ENCODE data around the gene RETREG1. TPM values are rescaled to one million over a fixed set of nuclear protein-coding genes. Genes with fewer than 3 reads are reported as not detected.
A peak's percentile ranks its signal among the peaks of the same experiment; 100 is the strongest.

Gene RETREG1
- total RNA-seq (ENCODE audit: low replicate concordance): 0.99 and 3.0 TPM in 2 replicates

- no peak within 1 kb of the TSS for H3K9ac ChIP-seq
- H3F3A ChIP-seq (ENCODE audit: low read depth): peaks cover 4% of the 10 kb centered on the region
- no peaks in the 10 kb centered on the region for H3K9me3 Mint-ChIP-seq
- peak; percentile 70 for DNase-seq (ENCODE audit: low spot score)
- peak within 1 kb of the TSS; percentile 89 for H3K4me3 Mint-ChIP-seq
- H3K36me3 Mint-ChIP-seq: no peaks in the 10 kb centered on the region
- peak within 1 kb of the TSS; percentile 84 for H3K4me3 ChIP-seq
- peaks cover 21% of the 10 kb centered on the region for H3K27me3 Mint-ChIP-seq (ENCODE audit: insufficient read depth, low read depth)
- H3K27ac ChIP-seq: no peak within 1 kb of the TSS
- no peaks in the 10 kb centered on the region for H3K79me2 ChIP-seq (ENCODE audit: low read depth)
- peaks cover 13% of the 10 kb centered on the region for H3K4me1 ChIP-seq
- TF ChIP-seq CTCF (IDR thresholded peaks at IDR 0.05) (no peak), EZH2phosphoT487 (IDR thresholded peaks at IDR 0.05) (peak; percentile 57), EZH2 (IDR thresholded peaks at IDR 0.05) (peak; percentile 56)
- no peaks in the 10 kb centered on the region for H3K36me3 ChIP-seq
- peaks cover 11% of the 10 kb centered on the region for H3K4me1 Mint-ChIP-seq
- peaks cover 54% of the 10 kb centered on the region for H3K27me3 ChIP-seq
- peak within 1 kb of the TSS; percentile 64 for H3K27ac Mint-ChIP-seq
- H3K9me3 ChIP-seq (ENCODE audit: low read depth): no peaks in the 10 kb centered on the region
- H2AFZ ChIP-seq (replicated peaks): peak within 1 kb of the TSS; percentile 99
- H3K4me2 ChIP-seq: peak within 1 kb of the TSS; percentile 88
- no peaks in the 10 kb centered on the region for H4K20me1 ChIP-seq (ENCODE audit: low read depth)
Observed at GRCh38 chr5:16616536-16617273, at the start of gene RETREG1. Gene RETREG1, minus strand, starts transcription at chr5:16616997. Its CDS starts 26 bp downstream, at chr5:16616971.

GRCh38 chr5:16666130-16666882, 49.5 kb upstream of the RETREG1 start:
- DNase-seq (ENCODE audit: low spot score): no peak

GRCh38 chr5:16665601-16666000, 48.8 kb upstream of the RETREG1 start:
- Mint-ChIP-seq H3K27ac (no peak overlapping the region), H3K4me1 (peaks cover 7% of the 10 kb centered on the region), H3K9me3 (no peaks in the 10 kb centered on the region), H3K27me3 (ENCODE audit: insufficient read depth, low read depth) (peaks cover 4% of the 10 kb centered on the region), H3K4me3 (no peak overlapping the region), H3K36me3 (peaks cover 32% of the 10 kb centered on the region)
- no peak overlapping the region for H3K9ac ChIP-seq
- H3F3A ChIP-seq (ENCODE audit: low read depth): no peaks in the 10 kb centered on the region
- H3K4me3 ChIP-seq: no peak overlapping the region
- TF ChIP-seq CTCF (IDR thresholded peaks at IDR 0.05): no peak
- no peak for TF ChIP-seq EZH2phosphoT487 (IDR thresholded peaks at IDR 0.05)
- no peaks in the 10 kb centered on the region for H3K4me1 ChIP-seq
- H3K79me2 ChIP-seq (ENCODE audit: low read depth): no peaks in the 10 kb centered on the region
- no peak overlapping the region for H2AFZ ChIP-seq (replicated peaks)
- DNase-seq (ENCODE audit: low spot score): no peak
- peaks cover 9% of the 10 kb centered on the region for H4K20me1 ChIP-seq (ENCODE audit: low read depth)
- H3K36me3 ChIP-seq: peaks cover 8% of the 10 kb centered on the region
- no peaks in the 10 kb centered on the region for H3K9me3 ChIP-seq (ENCODE audit: low read depth)
- no peaks in the 10 kb centered on the region for H3K27me3 ChIP-seq
- no peak overlapping the region for H3K27ac ChIP-seq
- no peak overlapping the region for H3K4me2 ChIP-seq

More at GRCh38 chr5:16666130-16666882, 49.5 kb upstream of the RETREG1 start:
- no peaks in the 10 kb centered on the region for H3K9me3 Mint-ChIP-seq
- peaks cover 7% of the 10 kb centered on the region for H3K4me1 Mint-ChIP-seq
- H3K9ac ChIP-seq: no peak overlapping the region
- H3K27ac Mint-ChIP-seq: no peak overlapping the region
- H3K36me3 Mint-ChIP-seq: peaks cover 36% of the 10 kb centered on the region
- H3F3A ChIP-seq (ENCODE audit: low read depth): no peaks in the 10 kb centered on the region
- H3K4me3 Mint-ChIP-seq: no peak overlapping the region
- H3K27me3 ChIP-seq: no peaks in the 10 kb centered on the region
- no peak overlapping the region for H3K4me2 ChIP-seq
- H4K20me1 ChIP-seq (ENCODE audit: low read depth): peaks cover 9% of the 10 kb centered on the region
- no peak overlapping the region for H3K4me3 ChIP-seq
- H3K27ac ChIP-seq: no peak overlapping the region
- H3K4me1 ChIP-seq: no peaks in the 10 kb centered on the region
- no peaks in the 10 kb centered on the region for H3K79me2 ChIP-seq (ENCODE audit: low read depth)
- H3K9me3 ChIP-seq (ENCODE audit: low read depth): no peaks in the 10 kb centered on the region
- no peak for TF ChIP-seq CTCF (IDR thresholded peaks at IDR 0.05)
- TF ChIP-seq EZH2phosphoT487 (IDR thresholded peaks at IDR 0.05): no peak
- TF ChIP-seq EZH2 (IDR thresholded peaks at IDR 0.05): no peak
- no peak overlapping the region for H2AFZ ChIP-seq (replicated peaks)
- peaks cover 4% of the 10 kb centered on the region for H3K27me3 Mint-ChIP-seq (ENCODE audit: insufficient read depth, low read depth)
- peaks cover 11% of the 10 kb centered on the region for H3K36me3 ChIP-seq

Data from neural progenitor cell (in vitro differentiated cells).